CD4-positive, alpha-beta T cell treated with Interleukin-2 at 100 ng/mL for 4 hours (primary cell): ENCODE data around the gene HSP90B1.

Experiments
- DNase-seq: peaks from one replicate; pipeline ENCODE4 v3.0.0-alpha.2; 2020; ENCODE audit warnings: low spot score

The HSP90B1 gene

DNA sequence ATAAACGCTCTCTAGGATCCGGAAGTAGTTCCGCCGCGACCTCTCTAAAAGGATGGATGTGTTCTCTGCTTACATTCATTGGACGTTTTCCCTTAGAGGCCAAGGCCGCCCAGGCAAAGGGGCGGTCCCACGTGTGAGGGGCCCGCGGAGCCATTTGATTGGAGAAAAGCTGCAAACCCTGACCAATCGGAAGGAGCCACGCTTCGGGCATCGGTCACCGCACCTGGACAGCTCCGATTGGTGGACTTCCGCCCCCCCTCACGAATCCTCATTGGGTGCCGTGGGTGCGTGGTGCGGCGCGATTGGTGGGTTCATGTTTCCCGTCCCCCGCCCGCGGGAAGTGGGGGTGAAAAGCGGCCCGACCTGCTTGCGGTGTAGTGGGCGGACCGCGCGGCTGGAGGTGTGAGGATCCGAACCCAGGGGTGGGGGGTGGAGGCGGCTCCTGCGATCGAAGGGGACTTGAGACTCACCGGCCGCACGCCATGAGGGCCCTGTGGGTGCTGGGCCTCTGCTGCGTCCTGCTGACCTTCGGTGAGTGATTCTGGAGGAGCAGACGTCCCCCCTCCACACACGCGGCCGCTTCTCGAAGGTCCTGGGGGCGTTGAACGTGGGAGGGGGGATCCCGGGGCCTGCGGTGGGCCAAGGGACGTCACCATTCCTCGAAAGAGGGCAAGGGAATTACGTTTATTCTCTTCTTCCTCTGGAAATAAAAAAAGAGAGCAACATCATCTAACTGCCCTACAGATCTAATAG lies at the start of gene HSP90B1:
HSP90B1 (plus strand) TSS at position 377 of the 753 bp plus-strand sequence; CDS start at position 483, 106 bp downstream.
- peak; percentile 100 for DNase-seq

- no peak for DNase-seq
Observed at GRCh38 chr12:103881261-103881660, 48.9 kb upstream of the HSP90B1 start.

DNA sequence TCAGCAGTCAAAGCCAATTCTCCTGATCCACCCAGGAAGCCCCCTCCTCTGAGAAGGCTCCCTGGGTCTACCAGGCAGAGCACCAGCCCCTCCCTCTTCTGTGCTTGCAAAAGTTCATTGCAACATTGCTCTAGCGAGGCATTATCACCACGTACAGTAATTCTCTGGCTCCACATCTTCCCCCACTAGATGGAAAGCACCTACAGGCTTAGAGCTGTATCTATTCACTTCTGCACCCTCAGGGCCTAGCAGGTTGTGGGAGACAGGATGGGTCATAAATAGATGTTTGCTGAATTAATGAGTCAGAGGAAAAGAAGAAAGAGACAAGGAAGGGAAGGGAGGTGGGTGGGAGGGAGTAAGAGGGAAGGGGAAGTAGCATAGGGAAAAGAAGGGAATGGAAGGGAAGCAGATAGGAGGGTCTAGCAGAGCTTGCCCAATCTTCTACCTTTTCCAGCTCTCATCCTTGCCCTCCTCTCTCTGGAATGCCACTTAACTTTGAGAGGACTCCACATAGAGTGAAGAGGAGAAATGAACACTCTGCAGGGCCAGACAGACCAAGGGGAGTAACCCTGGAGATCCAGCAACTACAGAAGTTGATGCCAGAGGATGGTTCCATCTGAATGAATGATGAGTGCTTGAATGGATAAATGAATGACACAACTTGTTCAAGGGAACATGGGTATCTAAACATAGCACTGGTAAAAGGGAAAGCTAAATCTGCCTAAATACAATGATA lies 47.2 kb upstream of the HSP90B1 start:
- no peak for DNase-seq

DNA sequence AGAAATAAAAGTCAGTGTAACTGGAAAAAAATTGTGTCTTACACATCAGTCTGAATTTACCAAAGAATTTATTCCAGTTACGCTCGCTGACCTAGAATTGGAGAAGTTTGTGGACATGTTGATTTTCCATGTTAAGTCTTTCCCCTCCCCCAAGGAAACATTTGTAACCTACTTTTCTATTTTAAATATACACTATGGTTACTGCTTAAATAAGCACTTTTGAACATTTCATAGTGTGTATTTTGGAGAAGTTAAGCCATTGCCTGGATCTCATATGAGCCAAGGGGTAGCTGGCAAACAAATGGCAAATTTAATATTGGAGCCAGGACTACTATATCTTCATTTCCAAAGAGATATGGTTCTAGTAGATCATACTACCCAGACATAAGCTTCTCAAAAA lies 46.3 kb upstream of the HSP90B1 start:
- no peak for DNase-seq

DNA sequence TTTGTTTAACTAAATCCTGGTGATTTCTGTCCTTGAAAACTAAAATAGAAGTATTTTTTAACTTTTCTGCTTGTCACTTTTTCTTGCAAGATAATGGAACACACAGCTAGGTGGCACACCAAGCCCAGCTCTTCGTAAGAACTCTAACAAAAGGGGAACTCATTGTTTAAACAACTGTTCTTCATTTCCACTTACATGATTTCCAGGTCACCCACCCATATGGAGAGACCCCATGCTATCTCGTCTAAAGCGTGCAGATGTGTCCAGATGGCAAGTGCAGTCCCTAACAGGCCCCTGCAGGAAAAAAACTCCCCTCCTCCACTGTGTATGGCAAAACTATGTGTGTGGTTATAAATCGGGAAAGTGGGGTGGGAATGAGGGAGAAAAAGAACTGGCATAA lies 45.9 kb upstream of the HSP90B1 start:
- peak; percentile 51 for DNase-seq

GRCh38 chr12:103886195-103886797 lies 43.9 kb upstream of the HSP90B1 start:
- DNase-seq: no peak

DNA sequence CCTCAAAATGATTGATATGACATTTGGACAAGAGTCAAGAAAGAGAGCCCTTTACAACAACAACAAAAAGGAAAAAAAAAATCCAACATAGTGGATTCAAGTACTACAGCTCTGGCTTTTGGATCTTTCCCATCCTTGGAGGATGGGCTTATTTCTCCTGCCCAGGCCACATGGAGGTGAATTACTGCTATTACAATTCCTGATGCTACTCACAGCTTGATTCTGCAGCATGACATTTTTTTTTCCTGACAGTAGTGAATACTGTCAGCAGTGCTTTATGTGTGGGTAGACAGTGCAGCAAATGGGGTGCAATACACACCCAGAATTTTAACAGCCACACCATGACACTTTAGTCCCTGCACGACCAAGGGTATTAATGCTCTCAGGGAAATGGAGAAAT lies 42.5 kb upstream of the HSP90B1 start:
- no peak for DNase-seq

DNA sequence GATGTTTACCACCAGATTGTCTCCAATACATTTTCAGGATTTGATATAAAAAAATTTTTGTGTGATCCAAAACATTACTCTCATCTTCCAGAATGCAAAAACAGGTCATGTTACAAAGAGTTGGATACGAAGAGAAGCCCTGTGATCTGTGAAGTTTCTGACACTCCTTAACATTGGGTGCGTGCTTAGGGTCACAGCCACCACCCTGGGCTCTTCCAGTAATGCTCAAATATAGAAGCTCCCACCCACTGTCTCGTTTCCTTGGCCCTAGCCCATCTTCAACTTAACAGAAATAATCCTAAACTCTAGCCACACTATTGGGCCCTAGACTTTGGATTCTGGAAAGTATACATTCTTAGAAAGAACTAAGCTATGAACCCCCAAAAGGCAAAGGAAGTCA lies 32.9 kb upstream of the HSP90B1 start:
- DNase-seq: no peak

DNA sequence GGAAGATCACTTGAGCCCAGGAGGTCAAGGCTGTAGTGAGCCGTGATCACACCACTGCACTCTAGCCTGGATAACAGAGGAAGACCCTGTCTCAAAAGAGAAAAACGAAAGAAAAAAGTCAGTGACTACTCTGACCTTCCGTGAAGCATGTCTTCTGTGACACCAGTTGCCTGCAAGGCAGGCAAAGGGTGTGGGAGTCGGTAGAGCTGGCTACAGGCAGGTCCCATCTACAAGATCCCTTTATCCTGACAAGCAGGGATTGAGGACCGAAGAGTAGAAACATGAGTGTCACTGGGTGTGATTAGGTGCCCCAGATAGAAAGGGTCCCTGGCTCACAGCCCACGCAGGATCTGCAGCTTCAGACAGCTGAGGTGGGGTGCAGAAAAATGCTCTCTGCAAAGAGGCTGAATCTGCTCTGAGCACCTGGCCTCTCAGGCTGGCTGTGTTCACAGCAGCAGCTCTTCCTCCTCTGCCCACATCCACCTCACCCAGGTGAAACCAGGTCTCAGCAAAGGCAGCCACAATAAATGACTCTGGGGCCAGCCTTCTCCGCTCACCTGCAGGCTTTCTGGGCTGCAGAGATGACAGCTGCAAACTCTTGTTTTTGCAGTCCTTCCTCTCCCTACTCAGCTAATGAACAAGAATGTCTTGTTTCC lies 28.6 kb upstream of the HSP90B1 start:
- peak; percentile 55 for DNase-seq

DNA sequence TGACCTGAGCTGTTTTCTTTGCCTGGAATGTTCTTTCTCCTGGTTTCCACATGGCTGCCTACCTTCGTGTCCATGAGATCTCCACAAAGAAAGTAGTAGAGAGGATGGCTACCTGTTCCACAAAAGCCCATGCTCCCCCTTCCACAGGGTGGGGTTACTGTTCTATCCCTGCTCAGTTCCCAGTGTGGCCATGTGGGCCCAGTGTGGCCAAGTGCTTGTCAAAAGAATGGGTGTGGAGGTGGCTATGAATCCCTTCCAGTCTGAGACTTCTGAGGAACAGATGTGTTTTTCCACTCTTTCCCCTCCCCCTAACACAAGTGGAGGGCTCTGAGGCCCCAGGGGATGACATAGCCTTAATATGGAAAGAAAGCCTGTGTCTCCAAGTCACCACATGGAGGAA lies 26.2 kb upstream of the HSP90B1 start:
- no peak for DNase-seq

DNA sequence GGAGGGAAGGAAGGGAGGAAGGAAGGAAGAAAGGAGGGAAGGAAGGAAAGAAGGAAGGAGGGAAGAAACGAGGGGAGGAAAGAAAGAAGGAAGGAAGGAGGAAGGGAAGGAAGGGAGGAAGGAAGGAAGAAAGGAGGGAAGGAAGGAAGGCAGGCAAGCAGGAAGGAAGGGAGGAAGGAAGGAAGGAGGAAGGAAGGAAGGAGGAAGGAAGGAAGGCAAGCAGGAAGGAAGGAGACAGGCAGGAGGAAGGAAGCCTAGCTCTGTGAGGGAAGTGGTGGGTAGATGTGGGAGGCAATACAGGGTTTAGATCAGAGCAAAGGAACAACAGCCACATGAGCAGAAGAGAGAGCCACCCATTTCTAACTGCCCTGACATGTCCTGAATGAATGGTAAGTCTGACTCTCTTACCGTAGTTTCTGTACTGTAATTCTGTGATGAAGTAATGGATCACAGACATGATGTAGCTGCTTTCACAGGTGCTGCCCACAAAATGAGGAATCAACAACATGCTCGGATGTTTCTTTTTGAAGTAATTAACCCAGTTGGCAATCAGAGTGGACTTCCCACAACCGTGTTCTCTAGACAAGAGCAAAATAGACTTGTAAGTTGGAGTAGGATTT lies 24.4 kb upstream of the HSP90B1 start:
- no peak for DNase-seq

DNA sequence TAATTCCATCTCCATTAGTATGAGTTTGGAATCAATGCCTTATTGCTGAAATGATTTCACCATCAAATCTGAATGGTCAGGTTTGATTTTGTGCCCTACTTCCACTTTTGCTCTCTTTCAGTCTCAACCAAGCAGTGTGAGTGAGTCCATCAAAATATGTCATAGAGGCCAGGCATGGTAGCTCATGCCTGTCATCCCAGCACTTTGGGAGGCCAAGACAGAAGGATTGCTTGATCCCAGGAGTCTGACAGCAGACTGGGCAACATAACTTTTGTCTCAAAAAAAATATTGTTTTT lies 22.0 kb upstream of the HSP90B1 start:
- DNase-seq: no peak

DNA sequence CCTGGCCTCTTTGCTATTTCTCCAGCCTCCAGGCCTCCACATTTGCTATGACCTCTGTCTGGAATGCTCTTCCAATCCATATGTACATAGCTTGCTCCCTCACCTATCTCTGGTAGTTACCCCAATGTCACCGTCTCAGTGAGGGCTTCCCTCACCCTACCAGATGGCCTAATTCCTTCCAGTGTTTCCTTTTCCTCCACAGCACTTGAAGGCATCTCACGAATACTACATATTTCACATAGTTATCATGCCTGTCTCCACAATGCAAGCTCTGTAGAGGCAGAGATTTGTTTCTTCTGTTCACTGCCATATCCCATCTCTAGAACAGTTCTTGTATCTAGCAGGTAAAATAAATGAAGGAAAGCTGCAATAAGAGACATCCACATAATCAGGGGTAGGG lies 21.3 kb upstream of the HSP90B1 start:
- DNase-seq: no peak

DNA sequence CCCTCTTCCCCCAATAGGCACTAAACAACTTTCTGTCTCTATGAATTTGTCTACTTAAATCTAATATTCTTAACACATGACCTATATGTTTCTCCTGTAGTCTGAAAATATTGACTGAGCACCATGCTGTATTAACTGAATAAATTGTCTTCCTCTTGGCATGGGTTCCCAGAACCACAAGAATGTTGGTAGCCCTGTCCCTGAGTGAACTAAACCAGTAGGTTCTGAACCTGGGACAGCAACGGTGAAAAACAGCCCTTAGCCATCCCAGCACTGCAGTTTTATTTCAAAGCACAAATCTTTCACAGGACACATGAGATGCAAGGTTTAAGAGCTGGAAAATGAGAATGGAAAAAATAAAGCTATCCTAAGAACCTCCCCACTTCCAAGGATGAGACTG lies 20.4 kb upstream of the HSP90B1 start:
- DNase-seq: no peak

GRCh38 chr12:103912069-103912468 lies 18.1 kb upstream of the HSP90B1 start:
- no peak for DNase-seq

GRCh38 chr12:103913100-103913499 lies 17.1 kb upstream of the HSP90B1 start:
- DNase-seq: no peak

GRCh38 chr12:103915306-103915705 lies 14.9 kb upstream of the HSP90B1 start:
- no peak for DNase-seq

DNA sequence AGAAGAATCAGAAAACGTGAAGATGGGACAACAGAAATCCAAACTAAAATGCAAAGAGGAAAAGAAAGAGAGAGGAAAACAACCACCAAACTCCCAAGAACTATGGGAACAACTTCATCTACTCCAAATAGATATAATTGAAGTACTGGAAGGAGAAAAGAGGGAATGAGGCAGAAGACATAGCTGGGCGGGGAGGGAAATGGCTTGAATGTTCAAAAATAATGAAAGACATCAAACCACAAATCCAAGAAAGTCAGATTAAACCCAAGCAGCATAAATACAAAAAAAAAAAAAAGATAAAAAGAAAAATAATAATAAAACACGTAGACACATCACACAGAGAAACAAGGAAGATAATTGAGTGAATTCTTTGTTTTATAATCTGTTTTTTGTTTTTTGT lies 12.3 kb upstream of the HSP90B1 start:
- no peak for DNase-seq

DNA sequence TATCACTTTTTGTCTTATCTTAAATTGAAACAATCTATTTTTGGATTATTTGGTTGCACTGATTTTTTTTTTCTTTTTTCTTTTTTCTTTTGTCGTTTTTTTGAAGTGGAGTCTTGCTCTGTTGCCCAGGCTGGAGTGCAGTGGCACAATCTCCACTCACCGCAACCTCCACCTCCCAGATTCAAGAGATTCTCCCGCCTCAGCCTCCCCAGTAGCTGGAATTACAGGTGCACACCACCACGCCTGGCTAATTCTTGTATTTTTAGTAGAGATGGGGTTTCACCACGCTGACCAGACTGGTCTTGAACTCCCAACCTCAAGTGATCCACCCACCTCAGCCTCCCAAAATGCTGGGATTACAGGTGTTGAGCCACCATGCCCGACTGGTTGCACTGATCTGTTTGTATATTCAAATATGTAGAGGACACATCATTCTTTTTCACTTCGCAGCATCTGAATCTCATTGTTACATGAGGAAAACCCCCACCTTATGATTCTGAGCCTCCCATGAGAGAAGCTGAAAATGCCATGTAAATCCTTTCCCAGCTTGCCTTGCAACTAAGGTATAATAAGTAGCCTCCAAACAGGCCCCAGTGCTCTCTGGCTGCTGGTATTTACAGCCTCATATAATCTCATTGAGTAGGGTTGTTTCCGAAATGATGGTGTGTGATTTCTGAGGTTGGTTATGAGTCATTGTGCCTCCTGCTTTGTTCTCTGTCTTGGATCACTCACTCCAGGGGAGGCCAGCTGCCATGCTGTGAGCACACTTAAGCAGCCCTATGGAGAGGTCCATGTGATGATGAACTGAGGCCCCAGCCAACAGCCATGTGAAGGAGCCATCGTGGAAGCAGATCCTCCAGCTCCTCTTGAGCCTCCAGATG lies 5.2 kb upstream of the HSP90B1 start:
- peak; percentile 61 for DNase-seq

DNA sequence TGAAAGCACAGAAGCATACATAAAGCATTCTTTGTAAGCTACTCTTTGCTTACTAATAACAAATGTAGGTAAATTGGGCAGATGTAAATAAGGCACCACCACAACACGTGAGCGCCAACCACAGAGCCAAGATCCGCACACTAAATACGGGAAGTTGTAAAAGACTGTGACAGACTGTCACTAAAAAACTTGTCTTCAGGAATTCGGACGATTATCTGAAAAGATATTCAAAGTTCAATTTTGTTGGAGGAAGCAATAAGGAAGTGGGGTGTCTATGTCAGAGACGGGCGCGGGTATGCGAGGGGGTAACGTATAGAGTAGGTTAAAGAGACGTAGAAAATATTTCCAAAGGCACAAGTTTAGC lies 1.5 kb upstream of the HSP90B1 start:
- peak; percentile 60 for DNase-seq

DNA sequence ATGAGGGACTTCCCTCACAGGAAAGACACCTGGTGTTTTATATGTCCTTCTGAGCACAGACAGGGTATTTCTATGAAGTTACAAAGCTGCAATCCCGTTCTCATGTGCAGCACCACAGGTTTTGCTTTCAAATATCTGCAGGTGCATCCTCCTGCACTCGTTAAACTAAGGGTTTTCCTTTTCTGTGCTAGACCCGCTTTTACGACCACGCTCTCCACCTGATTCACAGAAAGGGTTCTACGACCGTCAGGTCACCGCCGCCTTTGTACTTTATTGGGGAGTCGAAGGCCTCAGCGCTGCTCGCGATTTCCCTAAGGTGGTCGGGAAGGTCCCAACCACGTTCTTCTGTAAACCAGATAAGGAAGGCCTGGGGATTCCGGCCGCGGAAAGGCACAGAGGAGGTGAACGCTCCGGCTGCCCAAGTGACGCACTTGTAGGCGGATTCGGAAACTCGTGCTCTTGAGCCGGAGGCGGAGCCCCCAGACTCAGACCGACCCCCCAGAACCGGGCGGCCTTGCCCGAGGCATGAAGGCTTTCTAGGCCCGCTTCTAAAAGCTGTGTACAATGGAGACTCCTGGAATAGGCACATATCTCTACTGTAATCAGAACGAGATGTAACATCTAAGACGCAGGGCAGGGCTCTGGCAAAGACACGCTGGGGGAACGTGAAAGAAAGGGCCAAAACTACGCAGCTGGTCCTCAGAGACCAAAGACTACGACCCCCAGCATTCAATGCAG lies 995 bp upstream of the HSP90B1 start:
- peak; percentile 91 for DNase-seq
